H1 (cell line): ENCODE results near the gene LAMA3. TPM values are rescaled to one million over a fixed set of nuclear protein-coding genes. Genes with fewer than 3 reads are reported as not detected.

Source experiments
- CTCF ChIA-PET: fragments of 300-600 bp; sonication (Branson Sonifier 250); formaldehyde crosslinking; loops from one replicate; lab custom pipeline; 2021; ENCODE audit not compliant: partially characterized antibody; lab: Charles Lee
- POLR2A ChIA-PET: fragments of 300-600 bp; sonication (Branson Sonifier 250); formaldehyde crosslinking; loops from one replicate; lab custom pipeline; 2021; ENCODE audit warnings: inconsistent platforms; ENCODE audit not compliant: partially characterized antibody; lab: Charles Lee
- DNase-seq, 2 experiments: peaks; one replicate each; pipeline versions ENCODE4 v3.0.0 to v3.0.0-alpha.2; 2010 to 2022; ENCODE audit warnings: low spot score in 2 of 2, low read depth in 1 of 2, mixed read lengths in 1 of 2
- FAIRE-seq: peaks from 2 replicates; lab custom pipeline; 2011; peaks lifted over from hg19 to GRCh38; lab: Jason Lieb, UNC
- H2AFZ ChIP-seq: 2 replicates; pipeline ENCODE4 v1.8.1; 2012; ENCODE audit warnings: low read length, inconsistent platforms
- H2AK5ac ChIP-seq: 2 replicates; pipeline ENCODE4 v1.6.1; 2013; ENCODE audit warnings: low read depth, low read length
- H2BK120ac ChIP-seq: replicated peaks from 2 replicates; pipeline ENCODE3; 2013; ENCODE audit warnings: low read depth, low read length, inconsistent platforms
- H2BK12ac ChIP-seq: 2 replicates; pipeline ENCODE4 v1.6.1; 2013; ENCODE audit warnings: low read depth, low read length
- H2BK15ac ChIP-seq: 2 replicates; pipeline ENCODE4 v1.6.1; 2013; ENCODE audit warnings: low read length
- H2BK20ac ChIP-seq: 2 replicates; pipeline ENCODE4 v1.6.1; 2013; ENCODE audit warnings: low read length
- H2BK5ac ChIP-seq: 2 replicates; pipeline ENCODE4 v1.6.1; 2013; ENCODE audit warnings: low read depth, low read length
- H3K14ac ChIP-seq: 2 replicates; pipeline ENCODE4 v1.6.1; 2013; ENCODE audit warnings: inconsistent platforms; ENCODE audit not compliant: insufficient read length
- H3K18ac ChIP-seq: 2 replicates; pipeline ENCODE4 v1.6.1; 2013; ENCODE audit warnings: low read length; ENCODE audit errors: extremely low read depth
- H3K23ac ChIP-seq: 2 replicates; pipeline ENCODE4 v1.6.1; 2013; ENCODE audit warnings: inconsistent platforms; ENCODE audit not compliant: insufficient read length
- H3K23me2 ChIP-seq: 2 replicates; pipeline ENCODE4 v1.6.1; 2013; ENCODE audit warnings: low read depth, low read length
- H3K27ac ChIP-seq: 2 replicates; pipeline ENCODE4 v1.6.1; 2011; ENCODE audit warnings: low read depth, low read length, inconsistent platforms
- H3K27me3 ChIP-seq, 4 experiments: replicated peaks in 1 of 4; 1 replicate in 1 of 4; 2 replicates in 3 of 4; pipeline versions ENCODE4 v1.6.1 to v1.8.1; 2011 to 2013; ENCODE audit warnings: low read length in 3 of 4, mild to moderate bottlenecking in 3 of 4, inconsistent platforms in 2 of 4, mixed read lengths in 2 of 4, moderate library complexity in 1 of 4; ENCODE audit not compliant: control insufficient read depth in 3 of 4, insufficient read depth in 3 of 4; ENCODE audit errors: extremely low read depth in 1 of 4
- H3K36me3 ChIP-seq, 4 experiments: 2 replicates each; pipeline versions ENCODE4 v1.6.1 to v1.8.1; 2011 to 2013; ENCODE audit warnings: mild to moderate bottlenecking in 4 of 4, low read length in 3 of 4, moderate library complexity in 2 of 4, control low read depth in 1 of 4, inconsistent platforms in 1 of 4; ENCODE audit not compliant: insufficient read depth in 4 of 4, control insufficient read depth in 2 of 4
- H3K4ac ChIP-seq: replicated peaks from 2 replicates; pipeline ENCODE3; 2013; ENCODE audit warnings: low read length, low read depth, mixed read lengths, inconsistent platforms; ENCODE audit not compliant: insufficient read length
- H3K4me1 ChIP-seq, 4 experiments: replicated peaks in 1 of 4; 1 replicate in 1 of 4; 2 replicates in 3 of 4; pipeline versions ENCODE4 v1.6.1 to v1.8.1; 2011 to 2013; ENCODE audit warnings: low read length in 3 of 4, inconsistent platforms in 2 of 4, mixed read lengths in 1 of 4; ENCODE audit not compliant: insufficient read depth in 4 of 4, control insufficient read depth in 3 of 4
- H3K4me2 ChIP-seq, 2 experiments: 2 replicates each; pipeline versions ENCODE4 v1.6.1 to v1.8.1; 2011 to 2013; ENCODE audit warnings: low read depth in 2 of 2, low read length in 2 of 2, control low read depth in 1 of 2, inconsistent platforms in 1 of 2, mild to moderate bottlenecking in 1 of 2; ENCODE audit not compliant: insufficient read depth in 1 of 2
- H3K4me3 ChIP-seq, 4 experiments: fragments of 200-600, 300-600 bp in 1 of 4; sonication (generic), shearing (Covaris generic), sonication (Bioruptor Twin) in 1 of 4; 2 replicates each; pipeline versions ENCODE4 v1.5.1 to v1.8.1; 2011 to 2016; ENCODE audit warnings: low read length in 4 of 4, low read depth in 3 of 4, control low read depth in 2 of 4, inconsistent platforms in 2 of 4, mild to moderate bottlenecking in 2 of 4, mixed read lengths in 1 of 4, moderate library complexity in 1 of 4; ENCODE audit not compliant: insufficient read depth in 2 of 4; ENCODE audit errors: extremely low read depth in 1 of 4
- H3K56ac ChIP-seq: replicated peaks from 2 replicates; pipeline ENCODE3; 2013; ENCODE audit warnings: low read depth, mild to moderate bottlenecking, mixed read lengths, low read length, inconsistent platforms; ENCODE audit not compliant: insufficient read length
- H3K79me1 ChIP-seq: 2 replicates; pipeline ENCODE4 v1.6.1; 2013; ENCODE audit warnings: low read depth, low read length, control low read depth
- H3K79me2 ChIP-seq, 2 experiments: 2 replicates each; pipeline versions ENCODE4 v1.6.1 to v1.8.1; 2012 to 2013; ENCODE audit warnings: low read length in 2 of 2, mild to moderate bottlenecking in 2 of 2, inconsistent platforms in 1 of 2; ENCODE audit not compliant: insufficient read depth in 2 of 2, control insufficient read depth in 1 of 2
- H3K9ac ChIP-seq, 4 experiments: replicated peaks in 1 of 4; 1 replicate in 1 of 4; 2 replicates in 3 of 4; pipeline versions ENCODE4 v1.6.1 to v1.8.1; 2011 to 2013; ENCODE audit warnings: low read depth in 3 of 4, low read length in 3 of 4, control low read depth in 2 of 4, mild to moderate bottlenecking in 2 of 4, moderate library complexity in 2 of 4, inconsistent platforms in 1 of 4; ENCODE audit errors: extremely low read depth in 1 of 4
- H3K9me3 ChIP-seq, 2 experiments: 2 replicates each; pipeline versions ENCODE4 v1.6.1 to v1.8.1; 2012 to 2013; ENCODE audit warnings: mild to moderate bottlenecking in 2 of 2, moderate library complexity in 2 of 2, control low read depth in 1 of 2, inconsistent platforms in 1 of 2, low read depth in 1 of 2, low read length in 1 of 2, mixed read lengths in 1 of 2; ENCODE audit not compliant: insufficient read depth in 2 of 2
- H4K20me1 ChIP-seq, 2 experiments: replicated peaks in 1 of 2; 2 replicates each; pipeline versions ENCODE3 to v1.8.1; 2011 to 2013; ENCODE audit warnings: inconsistent platforms in 2 of 2, low read length in 2 of 2, mild to moderate bottlenecking in 1 of 2; ENCODE audit not compliant: insufficient read depth in 2 of 2, control insufficient read depth in 1 of 2
- H4K5ac ChIP-seq: 2 replicates; pipeline ENCODE4 v1.6.1; 2013; ENCODE audit warnings: low read length, low read depth, mixed read lengths, inconsistent platforms; ENCODE audit not compliant: insufficient read length
- H4K8ac ChIP-seq: 2 replicates; pipeline ENCODE4 v1.8.0; 2013; ENCODE audit warnings: mild to moderate bottlenecking, moderate library complexity, low read length, inconsistent platforms; ENCODE audit not compliant: insufficient read depth; ENCODE audit errors: extremely low read depth
- H4K91ac ChIP-seq: replicated peaks from 2 replicates; pipeline ENCODE3; 2013; ENCODE audit warnings: low read length, mixed read lengths, inconsistent platforms; ENCODE audit not compliant: insufficient read length
- CBX5 ChIP-seq: fragments of 300-800, 300-1000 bp; sonication (generic); IDR thresholded peaks from 2 replicates; pipeline ENCODE4 v1.7.1; 2016; ENCODE audit warnings: antibody characterized with exemption, low read length, low read depth
- GABPA ChIP-seq: IDR thresholded peaks from 2 replicates; pipeline ENCODE4 v1.6.1; 2011; ENCODE audit warnings: mild to moderate bottlenecking, low read length, moderate library complexity, borderline replicate concordance; ENCODE audit not compliant: insufficient read depth
- KDM5A ChIP-seq: fragments of 200-600 bp; IDR thresholded peaks from 2 replicates; pipeline ENCODE4 v1.7.1; 2012; ENCODE audit warnings: mild to moderate bottlenecking, low read length, inconsistent platforms, mixed read lengths
- POLR2AphosphoS5 ChIP-seq: IDR thresholded peaks from 2 replicates; pipeline ENCODE4 v1.6.1; 2011; ENCODE audit warnings: low read depth, low read length
- POU5F1 ChIP-seq: IDR thresholded peaks from 2 replicates; pipeline ENCODE4 v1.6.1; 2011; ENCODE audit warnings: low read depth, mild to moderate bottlenecking, low read length, moderate library complexity
- SIN3A ChIP-seq, 2 experiments: IDR thresholded peaks in 1 of 2; conservative IDR thresholded peaks in 1 of 2; 2 replicates each; pipeline ENCODE4 v1.6.1; 2011 to 2012; ENCODE audit warnings: low read length in 2 of 2, improper control_type of control experiment in 1 of 2, low read depth in 1 of 2, mild to moderate bottlenecking in 1 of 2
- SIX5 ChIP-seq: IDR thresholded peaks from 2 replicates; pipeline ENCODE4 v1.6.1; 2011; ENCODE audit warnings: mild to moderate bottlenecking, low read depth, low read length
- SP2 ChIP-seq: IDR thresholded peaks from 2 replicates; pipeline ENCODE4 v1.6.1; 2012; ENCODE audit warnings: mild to moderate bottlenecking, low read length, inconsistent platforms
- SRF ChIP-seq: IDR thresholded peaks from 2 replicates; pipeline ENCODE4 v1.6.1; 2011; ENCODE audit warnings: mild to moderate bottlenecking, low read depth, low read length, moderate library complexity
- TAF7 ChIP-seq: optimal IDR thresholded peaks from 2 replicates; pipeline ENCODE3; 2011; ENCODE audit warnings: low read depth, mild to moderate bottlenecking, inconsistent platforms, low read length, moderate library complexity, borderline replicate concordance
- WGBS, 2 experiments: shearing (Covaris generic) in 1 of 2; methylation state at CpG; one replicate each; pipeline versions ENCODE4 v1.1.6 to v1.1.7; 2013 to 2015; ENCODE audit warnings: low lambda C conversion rate in 2 of 2, mixed read lengths in 2 of 2, inconsistent platforms in 1 of 2, low coverage in 1 of 2, missing lambda C conversion rate in 1 of 2; ENCODE audit not compliant: insufficient replicate concordance in 2 of 2, insufficient coverage in 1 of 2, insufficient read length in 1 of 2; ENCODE audit errors: extremely low coverage in 1 of 2, missing lambda C conversion rate in 1 of 2; 5-methylcytosine and 5-hydroxymethylcytosine counted together
- polyA plus RNA-seq, 7 experiments: library from polyadenylated mRNA; depleted of rRNA in 3 of 7; stranded (reverse) in 5 of 7; unstranded in 2 of 7; fragments of >200 nt in 5 of 7; fragments of 200-250 nt in 2 of 7; gene quantifications; 1 replicate in 5 of 7; 2 replicates in 1 of 7; 4 replicates in 1 of 7; pipeline versions ENCODE4 v1.2.1 to v1.2.3, GENCODE V29; 2011 to 2013; ENCODE audit warnings: missing spikeins in 2 of 7, mixed read lengths in 2 of 7
- total RNA-seq: library from RNA; stranded (reverse); fragmentation: NEBNext Ultra II Directional; extraction: Animal tissue kit (Norgen Biotek cat#: 25700); gene quantifications from 2 replicates; pipeline ENCODE4 v1.2.1, GENCODE V29; 2021
- TF ChIP-seq, protein P1 (sequence below): IDR thresholded peaks from 2 replicates; pipeline ENCODE4 v1.6.1; 2012; ENCODE audit warnings: inconsistent platforms
- TF ChIP-seq, protein P2 (sequence below): IDR thresholded peaks from 2 replicates; pipeline ENCODE4 v1.6.1; 2011; ENCODE audit warnings: low read depth, mild to moderate bottlenecking, low read length; ENCODE audit not compliant: insufficient read depth
- TF ChIP-seq, protein P3 (sequence below): IDR thresholded peaks from 2 replicates; pipeline ENCODE4 v1.6.1; 2011; ENCODE audit warnings: low read length, improper control_type of control experiment

LAMA3 gene
- total and polyA plus RNA-seq, 2 of the 8 experiments (the other 6 are each of a cell fraction or from before 2014, with no cell fraction given): 0.76 to 5.0 TPM

DNA sequence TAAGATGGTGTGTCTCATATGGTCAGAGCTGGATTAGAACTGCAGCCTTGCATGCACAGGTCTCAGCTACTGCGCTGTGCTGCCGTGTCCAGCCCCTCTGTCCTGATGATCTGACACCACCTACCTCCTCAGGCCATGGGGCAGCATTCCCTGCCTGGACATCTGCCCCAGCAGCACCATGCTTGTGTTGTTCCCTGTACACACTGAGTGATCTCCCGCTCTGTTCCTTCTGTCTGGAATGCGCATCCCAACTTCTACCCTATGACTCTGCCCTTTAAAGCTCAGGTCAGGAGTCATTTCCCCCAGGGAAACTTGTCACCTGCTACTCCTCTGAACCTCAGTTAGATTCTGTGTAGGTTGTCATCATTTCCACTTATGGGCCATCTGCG is 167.9 kb downstream of the LAMA3 start:
- no peak for FAIRE-seq
- Histone ChIP-seq H2BK12ac (no peak overlapping the region), H3K9me3 (no peaks in the 10 kb centered on the region), H3K36me3 (no peaks in the 10 kb centered on the region), H3K79me1 (no peaks in the 10 kb centered on the region), H3K18ac (no peak overlapping the region), H3K79me2 (no peaks in the 10 kb centered on the region), H3K4ac (no peak overlapping the region), H2AK5ac (no peak overlapping the region), H3K23ac (no peak overlapping the region), H3K27me3 (no peaks in the 10 kb centered on the region), H2BK120ac (no peak overlapping the region), H4K20me1 (no peaks in the 10 kb centered on the region), H3K4me3 (no peak overlapping the region), H4K5ac (no peak overlapping the region), H4K8ac (no peak overlapping the region), H3K27ac (no peak overlapping the region), H3K4me1 (peaks cover 0 to 8% (median 6%) of the 10 kb centered on the region in 4 experiments; a peak in 5 of 7 replicates), H3K56ac (no peak overlapping the region), H2BK20ac (no peak overlapping the region), H3K14ac (no peak overlapping the region), H2AFZ (no peak overlapping the region), H3K23me2 (no peaks in the 10 kb centered on the region), H2BK5ac (no peak overlapping the region), H3K4me2 (no peak overlapping the region), H2BK15ac (peak overlapping the region; percentile 12; the same call in 1 of the 2 replicates), H3K9ac (no peak overlapping the region), H4K91ac (no peak overlapping the region)
- CTCF ChIA-PET: interaction anchor here (0.8 to 1.0 kb wide), 2 partner anchors 119 to 263 kb away, joined by 3 read pairs; no protein-coding TSS in a partner anchor
- POLR2A ChIA-PET: no interaction called here
- WGBS, 2 experiments: 96% methylated on average over 5 of the region's 5 CpGs; no CpG with 5 or more reads in 1 of the 2 experiments
- DNase-seq: no peak
- TF ChIP-seq GABPA (no peak), SP2 (no peak), SIX5 (no peak), SIN3A (conservative IDR thresholded peaks at IDR 0.05 in 1 of 2, IDR thresholded peaks at IDR 0.05 in 1 of 2; ENCODE audit: low read depth in 1 of 2, low read length in 2 of 2) (no peak), POU5F1 (no peak), POLR2AphosphoS5 (no peak), TAF7 (no peak), CBX5 (no peak), SRF (no peak), KDM5A (no peak)
- TF ChIP-seq, protein P1, sequence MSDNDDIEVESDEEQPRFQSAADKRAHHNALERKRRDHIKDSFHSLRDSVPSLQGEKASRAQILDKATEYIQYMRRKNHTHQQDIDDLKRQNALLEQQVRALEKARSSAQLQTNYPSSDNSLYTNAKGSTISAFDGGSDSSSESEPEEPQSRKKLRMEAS: no peak
- TF ChIP-seq, protein P2, sequence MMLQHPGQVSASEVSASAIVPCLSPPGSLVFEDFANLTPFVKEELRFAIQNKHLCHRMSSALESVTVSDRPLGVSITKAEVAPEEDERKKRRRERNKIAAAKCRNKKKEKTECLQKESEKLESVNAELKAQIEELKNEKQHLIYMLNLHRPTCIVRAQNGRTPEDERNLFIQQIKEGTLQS: no peak
- TF ChIP-seq, protein P3, sequence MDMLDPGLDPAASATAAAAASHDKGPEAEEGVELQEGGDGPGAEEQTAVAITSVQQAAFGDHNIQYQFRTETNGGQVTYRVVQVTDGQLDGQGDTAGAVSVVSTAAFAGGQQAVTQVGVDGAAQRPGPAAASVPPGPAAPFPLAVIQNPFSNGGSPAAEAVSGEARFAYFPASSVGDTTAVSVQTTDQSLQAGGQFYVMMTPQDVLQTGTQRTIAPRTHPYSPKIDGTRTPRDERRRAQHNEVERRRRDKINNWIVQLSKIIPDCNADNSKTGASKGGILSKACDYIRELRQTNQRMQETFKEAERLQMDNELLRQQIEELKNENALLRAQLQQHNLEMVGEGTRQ: no peak
